CD4-positive, alpha-beta T cell treated with Interleukin-10 for 1 hour (primary cell): ENCODE results near the gene YIPF2.

Experiments used
- DNase-seq: peaks from one replicate; pipeline ENCODE4 v3.0.0-alpha.2; 2020

Gene YIPF2

GRCh38 chr19:10872546-10873107 lies 55.8 kb downstream of the YIPF2 start:
- no peak for DNase-seq
